RPMI7951 (cell line): ENCODE measurements around the gene SORBS2. TPM values are rescaled to one million over a fixed set of nuclear protein-coding genes. Genes with fewer than 3 reads are reported as not detected.

Experiments used
- DNase-seq: peaks from one replicate; pipeline ENCODE4 v3.0.0-alpha.2; 2012; ENCODE audit warnings: low read depth
- total RNA-seq: library from RNA; depleted of rRNA; stranded (reverse); fragments of >200 nt; shearing (Covaris generic); gene quantifications from 2 replicates; pipeline ENCODE4 v1.2.3, GENCODE V29; 2014

SORBS2 gene
- total RNA-seq, 1 experiment from 2014 or later, result 17.3 TPM

DNA sequence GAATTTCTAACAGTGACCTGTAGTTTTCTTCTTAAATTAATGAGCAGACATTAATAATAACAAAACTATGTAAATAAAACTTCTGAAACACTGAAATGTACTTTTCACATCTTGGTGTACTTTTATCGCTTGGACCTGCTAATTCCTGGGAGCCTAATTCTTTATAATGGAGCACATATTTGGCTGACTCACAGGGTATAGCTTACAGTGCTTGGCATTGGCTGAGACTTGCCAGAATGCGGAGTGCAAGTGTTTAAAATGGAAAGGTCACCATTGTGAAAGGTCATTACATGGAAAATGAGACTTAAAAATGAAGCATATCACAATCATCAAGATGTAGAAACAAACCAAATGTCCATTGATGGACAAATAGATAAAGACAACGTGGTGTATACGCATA, 139.4 kb downstream of the SORBS2 start:
- DNase-seq, result no peak

DNA sequence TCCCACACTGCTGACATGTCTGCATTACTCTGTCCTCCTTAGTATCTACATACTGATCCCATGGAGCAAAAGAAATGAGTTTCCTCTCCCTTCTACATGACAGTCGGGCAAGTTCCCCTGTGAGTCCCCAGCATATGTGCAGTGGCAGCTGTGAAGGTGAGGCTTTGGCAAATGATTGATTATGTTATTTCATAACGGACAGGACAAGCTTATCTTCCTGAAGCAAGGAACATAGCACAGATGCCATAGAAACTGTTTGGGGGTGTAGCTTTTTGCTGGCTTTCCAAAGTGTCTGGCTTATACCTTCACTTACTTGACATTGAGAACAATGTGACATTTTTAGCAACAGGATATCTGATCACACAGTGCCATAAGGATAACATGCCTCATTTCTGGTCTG, 139.8 kb downstream of the SORBS2 start:
- no peak for DNase-seq

DNA sequence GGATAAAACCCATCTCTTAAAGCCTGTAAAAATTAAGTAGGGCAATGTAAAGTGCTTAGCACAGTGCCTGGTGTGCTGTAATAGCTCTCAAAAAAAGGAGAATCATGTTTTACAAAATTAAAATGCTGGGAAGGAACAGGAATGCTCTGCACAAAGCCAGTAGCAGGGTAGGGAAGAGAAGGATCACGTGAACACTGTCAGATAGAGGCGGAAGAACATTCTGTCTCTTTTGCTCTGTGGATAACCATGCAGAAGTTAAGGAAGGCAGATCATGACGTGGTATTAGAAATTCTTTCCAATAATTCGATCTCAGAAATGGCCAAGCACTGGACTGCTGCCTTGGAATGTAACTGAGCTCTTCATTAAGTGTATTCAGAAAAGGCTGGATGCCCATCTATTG, 140.5 kb downstream of the SORBS2 start:
- DNase-seq, result no peak

DNA sequence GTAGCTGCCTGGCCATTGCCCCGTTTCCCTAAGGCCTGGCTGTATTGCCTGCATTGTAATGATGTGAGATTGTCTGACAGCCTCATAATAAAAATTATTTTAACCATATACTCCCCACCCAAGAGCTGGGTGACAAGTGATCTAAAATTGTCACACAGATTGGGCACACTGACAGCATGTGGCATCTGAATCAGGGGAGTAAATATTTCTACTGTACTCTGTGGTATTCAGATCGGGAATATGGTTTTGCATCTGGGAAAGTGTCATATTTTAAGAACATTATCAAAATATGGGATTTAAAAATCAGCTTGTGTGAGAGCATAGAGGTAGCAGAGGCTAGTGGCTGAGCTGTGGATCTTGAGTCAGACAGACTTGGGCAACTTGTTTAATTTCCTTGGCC, 140.9 kb downstream of the SORBS2 start:
- DNase-seq, result no peak

DNA sequence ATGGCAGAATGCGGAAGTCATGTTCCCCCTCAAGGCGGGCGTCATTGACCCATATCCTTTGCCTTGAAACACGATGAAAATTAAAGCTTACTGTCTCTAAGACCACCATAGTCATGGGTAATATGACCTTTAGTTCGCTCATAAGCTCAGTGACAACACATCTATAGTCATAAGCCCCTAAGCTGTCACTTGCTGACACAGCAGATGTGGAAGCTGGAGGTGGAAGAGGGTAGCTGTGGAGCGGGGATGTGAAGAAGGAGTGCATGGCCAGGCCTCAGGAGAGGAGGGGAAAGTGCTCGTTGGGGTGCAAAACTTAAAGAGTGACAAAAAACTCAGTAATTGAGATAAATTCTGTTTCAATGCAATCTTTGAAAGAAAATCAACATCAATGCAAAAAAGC, 142.7 kb downstream of the SORBS2 start:
- DNase-seq, result no peak

DNA sequence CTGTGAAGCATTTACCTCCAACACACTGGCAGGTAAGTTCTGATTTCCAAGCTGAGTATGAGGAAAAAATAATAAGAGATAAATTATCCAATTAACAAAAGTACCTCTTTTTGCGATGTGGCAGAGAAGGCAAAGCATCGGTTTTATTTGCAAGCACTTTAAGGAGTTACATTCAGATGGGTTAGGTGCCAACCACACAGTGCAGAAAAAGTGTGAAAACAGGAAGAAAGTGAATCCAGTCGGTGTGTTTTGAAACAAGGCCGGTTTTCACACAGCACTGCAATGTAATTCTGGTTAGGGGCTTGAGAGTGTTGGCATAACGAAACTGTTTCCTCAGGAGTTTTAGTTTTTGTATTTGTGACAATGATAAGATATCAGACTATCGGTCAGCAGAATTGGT, 145.8 kb downstream of the SORBS2 start:
- no peak for DNase-seq

DNA sequence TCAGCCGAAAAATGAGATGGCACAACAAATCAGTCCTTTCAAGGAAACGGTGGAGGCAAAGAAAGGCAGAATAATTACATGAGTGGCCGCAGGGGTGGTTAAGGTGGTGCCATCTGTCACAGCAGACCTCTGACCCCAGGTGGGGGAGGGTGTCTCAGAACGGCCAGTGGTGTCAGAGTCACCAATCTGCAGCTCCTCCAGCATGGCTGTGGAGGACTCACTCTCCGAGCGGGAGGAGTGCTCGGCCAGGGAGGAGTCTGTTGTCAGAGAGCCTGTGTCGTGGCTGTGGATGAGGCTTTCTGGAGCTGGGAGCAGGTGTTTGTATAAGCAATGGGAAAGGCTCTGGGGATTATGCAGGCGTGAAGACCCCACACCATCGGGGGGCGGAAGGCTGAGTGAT, 146.3 kb downstream of the SORBS2 start:
- no peak for DNase-seq

DNA sequence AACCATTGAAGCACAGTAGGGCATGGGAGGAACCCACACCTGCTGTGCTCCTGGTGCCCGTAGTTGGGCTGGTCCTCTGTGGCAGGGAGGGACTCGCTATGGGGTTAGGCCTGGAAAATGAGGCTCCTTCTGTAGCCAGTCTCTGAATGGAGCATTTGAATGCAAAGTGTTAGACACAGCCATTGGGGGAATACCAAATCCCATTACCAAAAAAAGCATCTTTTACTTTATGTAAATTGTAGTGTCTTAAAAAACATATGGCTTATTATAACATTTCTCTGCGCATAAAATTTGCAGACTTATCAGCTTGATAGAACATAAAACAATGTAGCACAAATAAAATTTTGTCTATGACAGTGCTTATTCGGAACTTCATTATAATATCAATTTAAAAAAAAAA, 147.5 kb downstream of the SORBS2 start:
- DNase-seq, result no peak

DNA sequence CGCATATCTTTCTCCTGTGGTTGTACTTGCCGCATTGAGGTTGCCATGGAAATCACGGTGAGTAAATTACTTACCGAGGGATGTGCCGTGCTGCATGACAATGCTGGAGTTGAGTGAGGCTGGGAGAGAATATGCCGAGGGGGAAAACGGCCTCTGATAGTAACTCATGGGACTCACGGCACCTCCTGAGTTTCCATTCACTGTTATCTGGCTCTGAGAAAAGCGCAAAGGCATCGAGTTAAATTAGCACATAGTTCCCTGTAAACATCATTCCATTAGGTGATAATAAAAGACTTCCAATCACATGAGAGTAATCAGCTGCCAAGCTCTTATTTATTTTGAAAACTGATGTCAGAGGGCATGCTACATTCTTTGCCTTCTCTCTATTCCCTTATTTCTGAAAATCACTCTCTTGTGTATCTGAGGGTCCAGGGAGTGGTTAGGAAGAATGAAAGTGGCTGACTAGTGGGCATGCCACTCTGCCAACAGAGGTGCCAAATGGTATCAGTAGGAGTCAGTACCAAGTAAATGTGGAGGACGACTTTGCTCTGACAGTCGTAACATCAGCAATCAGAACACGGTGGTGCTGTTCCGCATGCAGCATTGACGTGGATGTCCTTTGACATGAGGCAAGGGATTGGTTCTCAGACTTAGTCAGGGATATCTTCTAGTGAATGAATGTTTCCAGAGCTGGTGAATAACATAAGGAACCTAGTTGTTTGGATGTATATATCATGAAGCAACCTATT, 149.8 kb downstream of the SORBS2 start:
- DNase-seq, result no peak

DNA sequence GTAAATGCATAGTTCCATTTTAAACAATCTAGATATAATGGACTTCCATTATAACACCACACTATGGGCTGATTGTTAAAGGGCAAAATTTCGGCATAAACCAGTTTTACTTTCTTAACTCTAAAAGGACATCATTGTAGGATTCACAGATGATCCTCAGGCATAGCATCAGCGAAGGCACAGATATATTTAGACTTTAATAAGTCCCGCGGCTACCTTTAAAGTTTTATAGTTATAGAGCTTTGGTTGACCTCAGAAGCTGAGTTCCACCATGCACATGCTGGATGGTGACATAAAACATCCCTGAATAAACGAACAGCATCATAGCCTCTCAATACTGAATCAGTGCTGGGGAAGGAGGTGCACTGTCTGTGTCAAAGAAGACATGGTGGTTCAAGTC, 151.7 kb downstream of the SORBS2 start:
- DNase-seq, result no peak

DNA sequence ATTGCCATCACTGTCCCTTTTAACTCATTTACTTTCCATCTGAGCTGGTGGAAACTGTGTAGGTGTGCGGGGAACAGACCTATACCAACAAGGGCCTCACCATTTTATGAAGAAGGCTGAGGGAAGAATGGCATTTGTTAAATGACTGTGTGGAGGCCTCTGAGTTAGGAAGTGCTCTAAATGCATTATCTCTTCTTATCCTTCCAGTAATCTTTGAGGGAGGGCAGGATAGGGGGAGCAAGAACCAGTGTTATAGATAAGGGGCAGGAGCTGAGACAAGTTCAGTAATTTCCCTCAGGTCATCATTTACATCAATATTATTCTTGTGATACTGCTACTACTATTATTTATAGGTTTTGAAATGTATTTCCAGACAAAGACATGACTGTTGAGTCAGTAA, 154.3 kb downstream of the SORBS2 start:
- no peak for DNase-seq

DNA sequence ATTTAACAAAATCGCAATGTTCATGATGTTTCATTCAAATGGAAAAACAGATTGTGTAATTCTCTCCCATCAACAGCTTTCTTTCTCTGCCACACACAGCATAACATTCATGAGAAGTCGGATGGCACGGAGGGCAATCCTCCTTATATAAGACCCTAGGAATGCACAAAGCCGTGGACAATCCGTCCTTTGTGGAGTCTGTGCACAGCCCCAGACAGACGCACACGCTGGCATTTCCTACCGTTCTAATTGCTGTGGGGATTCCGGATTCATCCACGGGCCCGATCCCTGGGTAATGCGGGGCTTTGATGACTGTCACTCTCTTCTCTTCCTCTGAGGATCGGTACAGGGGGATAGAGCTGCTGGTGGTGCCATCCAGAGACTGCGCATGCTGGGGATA, 154.8 kb downstream of the SORBS2 start:
- DNase-seq, result peak; percentile 47

DNA sequence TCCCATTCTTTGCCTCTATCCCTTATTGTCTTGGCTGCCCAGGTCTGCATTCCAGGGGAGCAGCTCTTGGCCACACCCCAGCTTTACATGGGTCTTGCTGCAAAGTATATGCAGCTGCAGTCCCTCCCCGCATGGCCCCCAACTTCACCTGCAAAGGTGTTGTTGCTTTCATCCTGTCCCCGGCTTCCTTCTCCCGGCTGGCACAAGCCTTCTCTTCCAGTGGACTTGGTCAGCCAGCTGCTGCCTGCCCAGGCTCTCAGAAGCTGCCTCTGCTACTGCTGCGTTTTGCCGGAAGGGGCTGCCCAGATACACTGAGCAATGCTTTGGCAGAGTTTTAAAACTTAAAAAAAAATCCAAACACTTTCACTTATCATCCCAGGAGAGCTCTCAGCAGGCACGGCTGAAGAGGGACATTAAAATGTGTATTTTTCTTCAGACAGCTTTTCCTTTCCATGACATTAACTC, 155.5 kb downstream of the SORBS2 start:
- peak; percentile 66 for DNase-seq

DNA sequence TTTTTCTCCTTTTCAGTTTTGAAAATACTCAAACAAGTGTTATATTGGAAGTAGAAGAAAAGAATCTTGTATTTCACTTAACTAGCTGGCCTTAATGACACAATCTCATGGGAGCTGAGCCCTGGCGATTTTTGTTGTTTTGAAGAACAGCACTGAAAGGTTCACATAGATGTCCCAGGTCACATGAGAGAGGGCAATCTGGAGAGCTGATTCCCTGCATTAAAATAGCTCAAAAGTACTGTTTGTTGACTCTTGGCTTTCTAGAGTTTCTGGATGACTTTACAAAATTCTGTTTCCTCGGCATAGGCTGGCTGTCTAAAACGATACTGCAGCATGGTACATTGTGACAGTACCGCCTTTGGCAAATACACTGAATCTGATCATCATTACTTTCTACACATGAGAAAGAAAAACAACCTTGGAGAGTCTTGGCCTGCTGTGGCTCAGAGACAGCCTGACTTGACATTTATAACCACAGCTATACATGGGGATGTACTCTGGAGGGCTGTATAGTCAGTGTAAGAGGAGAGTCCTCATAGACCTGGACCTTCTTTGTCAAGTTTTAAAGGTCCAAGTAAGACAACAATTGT, 156.9 kb downstream of the SORBS2 start:
- DNase-seq, result no peak

DNA sequence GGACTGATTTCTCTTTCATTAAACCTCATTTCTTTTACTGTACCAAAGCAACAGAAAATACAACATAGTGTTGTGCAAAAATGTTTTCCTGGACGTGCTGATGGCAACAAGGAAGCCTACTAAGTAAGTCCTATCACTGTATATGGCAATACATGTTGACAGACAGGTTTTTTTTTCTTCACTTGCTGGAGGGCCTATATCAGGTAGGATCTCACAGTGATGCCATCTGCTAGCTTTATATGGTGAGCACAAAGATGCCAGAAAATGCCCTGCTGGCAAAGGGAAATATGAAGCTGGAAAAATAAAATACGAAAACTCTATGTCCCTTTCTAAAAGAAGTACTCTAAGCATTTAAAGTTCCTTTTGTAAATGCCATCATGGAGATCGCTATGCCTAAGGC, 157.7 kb downstream of the SORBS2 start:
- DNase-seq, result no peak

DNA sequence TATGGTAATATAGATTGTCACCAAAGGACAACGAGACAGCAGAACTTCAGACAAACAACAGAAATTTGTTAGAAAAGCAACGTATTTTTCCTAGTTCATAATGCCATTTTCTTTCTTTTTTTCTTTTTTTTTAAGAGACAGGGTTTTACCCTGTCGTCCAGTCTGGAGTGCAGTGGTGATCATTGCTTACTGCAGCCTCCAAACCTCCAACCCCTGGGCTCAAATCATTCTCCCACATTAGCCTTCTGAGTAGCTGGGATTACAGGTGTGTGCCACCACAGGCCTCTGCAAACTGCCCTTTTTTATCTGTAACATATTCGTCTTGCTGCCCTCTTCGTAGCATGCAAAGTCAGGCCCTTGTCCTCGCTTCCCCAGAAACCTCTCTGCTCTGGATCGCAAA, 160.1 kb downstream of the SORBS2 start:
- DNase-seq, result no peak

DNA sequence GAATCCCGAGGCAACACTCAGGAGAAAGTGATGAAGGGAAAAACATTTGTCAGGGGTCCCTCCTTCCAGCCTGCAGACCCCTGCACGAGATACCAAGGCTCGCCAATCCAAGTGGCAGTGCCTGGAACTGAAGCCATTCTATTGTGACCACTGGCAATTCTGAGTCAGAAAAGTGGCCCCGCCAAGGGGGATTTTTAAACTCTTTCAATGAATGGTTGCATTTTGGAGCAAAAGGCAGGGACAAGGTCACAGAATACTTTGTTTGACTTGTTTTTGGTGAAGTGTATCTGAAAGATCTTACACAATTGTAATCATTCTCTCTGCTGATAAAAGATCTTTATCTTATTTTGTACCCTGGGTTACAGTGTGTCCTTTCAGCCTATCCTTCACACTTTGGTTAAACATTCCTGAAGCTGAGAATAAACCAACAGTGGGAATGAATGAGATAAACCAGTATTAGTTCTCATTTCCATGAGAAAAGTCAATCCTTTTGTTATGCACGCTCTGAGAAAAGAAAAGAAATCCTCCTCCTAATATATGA, 160.8 kb downstream of the SORBS2 start:
- no peak for DNase-seq

DNA sequence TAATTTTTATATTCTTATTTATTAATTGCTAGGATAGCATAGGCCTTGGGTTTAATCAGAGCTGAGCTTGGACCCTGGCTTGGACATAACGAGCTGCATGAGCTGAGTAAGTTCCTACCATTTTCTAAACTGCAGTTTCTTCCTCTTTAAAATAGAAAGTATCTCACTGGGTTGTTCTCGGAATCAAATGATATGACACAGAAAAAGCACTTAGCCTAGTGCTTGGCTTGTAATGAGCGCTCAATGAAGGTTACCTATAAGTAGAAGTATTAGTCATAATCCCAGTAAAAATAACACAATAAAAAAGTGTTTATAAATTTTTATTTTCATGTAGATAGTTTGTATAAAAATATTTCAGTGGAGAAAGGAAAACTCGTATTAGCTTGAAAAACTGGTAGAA, 163.4 kb downstream of the SORBS2 start:
- no peak for DNase-seq

DNA sequence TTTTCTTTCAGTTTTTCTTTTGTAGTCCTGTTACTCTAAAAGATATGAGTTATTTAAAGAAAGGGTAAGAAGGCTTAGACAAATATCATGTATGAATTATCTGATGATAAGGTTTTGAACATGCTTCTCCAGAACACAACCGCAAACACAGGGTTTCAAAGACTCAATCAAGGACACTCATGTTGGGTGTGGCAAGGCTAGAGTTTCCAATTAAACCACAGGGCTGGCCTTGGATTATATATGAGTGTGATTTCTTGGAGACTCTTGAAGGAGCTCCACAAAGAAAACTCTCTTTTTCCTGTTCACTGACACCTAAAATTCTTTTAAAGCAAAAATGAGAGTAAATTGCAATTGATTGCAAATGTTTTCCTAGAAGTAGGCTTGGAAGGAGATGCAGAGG, 166.6 kb downstream of the SORBS2 start:
- DNase-seq, result no peak

DNA sequence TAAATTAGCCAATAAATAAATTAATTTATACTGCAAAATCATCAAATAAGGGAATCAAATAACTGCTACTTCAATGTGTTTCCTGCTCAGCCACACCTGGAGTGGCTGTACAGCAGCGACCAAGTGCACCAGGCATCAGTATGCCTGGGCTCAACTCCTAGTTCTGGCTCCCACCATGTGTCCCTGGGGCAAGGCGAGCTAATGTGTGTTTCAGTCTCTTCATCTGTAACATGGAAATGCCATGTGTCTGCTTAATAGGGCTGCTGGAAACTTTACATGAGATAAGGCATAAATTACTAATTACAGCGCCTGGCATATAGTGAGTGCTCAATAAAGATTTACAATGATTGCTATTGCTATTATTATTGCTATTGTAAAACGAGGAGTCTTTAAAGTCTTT, 167.6 kb downstream of the SORBS2 start:
- no peak for DNase-seq

DNA sequence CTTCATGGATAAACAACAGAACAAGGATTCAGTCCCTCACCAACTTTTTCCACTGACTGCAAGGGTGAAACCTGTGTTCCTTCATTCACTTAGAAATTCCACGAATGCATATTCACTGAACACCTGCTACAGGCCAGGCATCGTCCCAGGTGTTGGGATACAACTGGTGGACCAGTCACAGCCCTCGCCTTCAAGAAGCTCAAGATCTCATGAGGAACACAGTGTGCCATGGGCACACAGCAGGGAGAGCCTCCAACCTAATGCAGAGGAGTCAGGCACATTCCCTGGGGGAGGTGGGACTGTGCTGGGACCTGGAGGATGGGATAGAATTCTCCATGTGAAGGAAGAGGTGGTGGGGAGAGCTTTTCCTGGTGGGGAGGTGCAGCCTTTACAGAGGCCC, 169.1 kb downstream of the SORBS2 start:
- DNase-seq, result no peak

DNA sequence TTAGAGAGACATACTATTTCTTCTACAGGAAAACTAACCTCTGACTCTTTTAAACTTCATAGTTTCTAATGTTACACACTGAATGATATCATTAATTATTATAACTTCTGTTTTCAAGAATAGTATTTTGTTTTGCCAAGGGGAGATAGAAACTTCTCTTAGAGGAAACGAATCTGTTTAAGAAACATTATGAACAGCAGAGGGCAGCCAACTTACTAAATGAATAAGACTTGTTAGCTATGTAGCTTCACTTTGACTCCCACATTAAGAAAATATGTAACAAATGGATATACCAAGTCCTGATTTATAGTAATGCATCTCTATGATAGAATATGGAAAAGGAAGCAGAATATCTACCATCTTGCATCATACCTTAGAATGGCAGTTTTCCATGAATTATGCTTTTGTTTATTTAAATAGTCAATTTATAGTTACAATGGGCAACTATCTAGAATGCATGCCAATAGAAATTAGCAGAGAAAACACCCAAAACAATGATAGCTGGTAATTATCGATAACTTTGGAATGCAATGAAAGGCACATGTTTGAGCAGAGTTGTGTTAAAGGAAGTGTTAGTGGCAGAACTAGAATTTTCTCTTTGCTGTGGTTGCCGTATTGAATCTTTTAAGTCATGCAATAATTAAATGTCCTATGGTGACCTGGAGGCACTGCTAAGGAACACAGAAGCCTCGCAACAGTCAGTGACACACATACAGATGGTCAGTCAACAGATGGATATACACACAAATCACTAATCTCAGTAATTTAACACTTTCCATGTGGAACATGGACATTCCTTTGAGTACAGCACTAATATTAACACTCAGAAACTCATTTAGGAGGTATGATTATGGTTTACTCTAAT, 171.0 kb downstream of the SORBS2 start:
- peak; percentile 62 for DNase-seq
